Neural crest cell (in vitro differentiated cells): ENCODE measurements around the gene MCRIP1. TPM values are rescaled to one million over a fixed set of nuclear protein-coding genes. Genes with fewer than 3 reads are reported as not detected.

ENCODE experiments used
- DNase-seq: peaks from one replicate; pipeline ENCODE4 v3.0.0; 2021; ENCODE audit warnings: low read depth, mixed read lengths, low spot score
- H3K27ac Mint-ChIP-seq: one replicate; pipeline ENCODE4 v1.8.0; 2021; ENCODE audit warnings: mild to moderate bottlenecking, mixed read lengths; ENCODE audit not compliant: unreplicated experiment
- H3K27me3 Mint-ChIP-seq: 2 replicates; pipeline ENCODE4 v1.8.0; 2021; ENCODE audit warnings: low read depth, mild to moderate bottlenecking, mixed read lengths
- H3K36me3 Mint-ChIP-seq: 2 replicates; pipeline ENCODE4 v1.8.0; 2021; ENCODE audit warnings: low read depth, mild to moderate bottlenecking, mixed read lengths
- H3K4me1 Mint-ChIP-seq: 2 replicates; pipeline ENCODE4 v1.8.0; 2021; ENCODE audit warnings: mixed read lengths
- H3K4me3 Mint-ChIP-seq: one replicate; pipeline ENCODE4 v1.8.0; 2021; ENCODE audit warnings: mild to moderate bottlenecking, mixed read lengths
- H3K9me3 Mint-ChIP-seq: 2 replicates; pipeline ENCODE4 v1.8.0; 2021; ENCODE audit warnings: mixed read lengths
- CTCF ChIP-seq: fragments of 200-600 bp; sonication (generic); conservative IDR thresholded peaks from 2 replicates; pipeline ENCODE4 v1.5.0; 2021; ENCODE audit warnings: antibody characterized with exemption, mild to moderate bottlenecking
- total RNA-seq: library from RNA; stranded (reverse); gene quantifications from 2 replicates; pipeline ENCODE4 v1.2.1, GENCODE V29; 2021

Gene MCRIP1
- total RNA-seq, 1 donor from 2014 or later: 200 TPM

- H3K27me3 Mint-ChIP-seq: no peaks in the 10 kb centered on the region
- H3K4me3 Mint-ChIP-seq: peak overlapping the region; percentile 87
- H3K27ac Mint-ChIP-seq: peak overlapping the region; percentile 43
- peaks cover 3% of the 10 kb centered on the region for H3K36me3 Mint-ChIP-seq
- H3K4me1 Mint-ChIP-seq: peaks cover 37% of the 10 kb centered on the region
- no peak for TF ChIP-seq CTCF
- peak; percentile 25 for DNase-seq
- H3K9me3 Mint-ChIP-seq: no peaks in the 10 kb centered on the region
These were observed 4.4 kb downstream of the MCRIP1 start for GRCh38 chr17:81828656-81829055.

GRCh38 chr17:81825841-81826466, 7.1 kb downstream of the MCRIP1 start:
- DNase-seq: no peak
- Mint-ChIP-seq H3K27me3 (no peaks in the 10 kb centered on the region), H3K4me3 (peak overlapping the region; percentile 21), H3K27ac (no peak overlapping the region), H3K9me3 (no peaks in the 10 kb centered on the region), H3K36me3 (peaks cover 3% of the 10 kb centered on the region), H3K4me1 (peaks cover 26% of the 10 kb centered on the region)
- TF ChIP-seq CTCF: peak; percentile 16

GRCh38 chr17:81824595-81824994, 8.5 kb downstream of the MCRIP1 start:
- no peak for TF ChIP-seq CTCF
- Mint-ChIP-seq H3K27me3 (no peaks in the 10 kb centered on the region), H3K9me3 (no peaks in the 10 kb centered on the region), H3K4me3 (no peak overlapping the region), H3K4me1 (peaks cover 20% of the 10 kb centered on the region), H3K27ac (no peak overlapping the region), H3K36me3 (peaks cover 3% of the 10 kb centered on the region)
- no peak for DNase-seq

GRCh38 chr17:81823820-81824550, 9.1 kb downstream of the MCRIP1 start:
- peaks cover 3% of the 10 kb centered on the region for H3K36me3 Mint-ChIP-seq
- TF ChIP-seq CTCF: no peak
- H3K4me1 Mint-ChIP-seq: peaks cover 16% of the 10 kb centered on the region
- H3K27me3 Mint-ChIP-seq: no peaks in the 10 kb centered on the region
- H3K27ac Mint-ChIP-seq: no peak overlapping the region
- no peak for DNase-seq
- no peak overlapping the region for H3K4me3 Mint-ChIP-seq
- H3K9me3 Mint-ChIP-seq: no peaks in the 10 kb centered on the region

- Mint-ChIP-seq H3K27me3 (peaks cover 2% of the 10 kb centered on the region), H3K4me1 (peaks cover 9% of the 10 kb centered on the region), H3K36me3 (no peaks in the 10 kb centered on the region), H3K4me3 (no peak overlapping the region), H3K9me3 (no peaks in the 10 kb centered on the region), H3K27ac (no peak overlapping the region)
- no peak for TF ChIP-seq CTCF
- DNase-seq: no peak
These were observed 9.9 kb downstream of the MCRIP1 start for GRCh38 chr17:81822996-81823819.
